GM21528 (cell line): Measurements from ENCODE around the gene C14orf93.

Experiments
- ATAC-seq: cut with Tn5 transposase; IDR thresholded peaks from one replicate; pipeline ENCODE4 v1.9.1; 2021; ENCODE audit warnings: mild to moderate bottlenecking, moderate library complexity; ENCODE audit not compliant: unreplicated experiment, low FRiP score

C14orf93 gene, protein sequence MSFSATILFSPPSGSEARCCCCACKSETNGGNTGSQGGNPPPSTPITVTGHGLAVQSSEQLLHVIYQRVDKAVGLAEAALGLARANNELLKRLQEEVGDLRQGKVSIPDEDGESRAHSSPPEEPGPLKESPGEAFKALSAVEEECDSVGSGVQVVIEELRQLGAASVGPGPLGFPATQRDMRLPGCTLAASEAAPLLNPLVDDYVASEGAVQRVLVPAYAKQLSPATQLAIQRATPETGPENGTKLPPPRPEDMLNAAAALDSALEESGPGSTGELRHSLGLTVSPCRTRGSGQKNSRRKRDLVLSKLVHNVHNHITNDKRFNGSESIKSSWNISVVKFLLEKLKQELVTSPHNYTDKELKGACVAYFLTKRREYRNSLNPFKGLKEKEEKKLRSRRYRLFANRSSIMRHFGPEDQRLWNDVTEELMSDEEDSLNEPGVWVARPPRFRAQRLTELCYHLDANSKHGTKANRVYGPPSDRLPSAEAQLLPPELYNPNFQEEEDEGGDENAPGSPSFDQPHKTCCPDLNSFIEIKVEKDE

DNA sequence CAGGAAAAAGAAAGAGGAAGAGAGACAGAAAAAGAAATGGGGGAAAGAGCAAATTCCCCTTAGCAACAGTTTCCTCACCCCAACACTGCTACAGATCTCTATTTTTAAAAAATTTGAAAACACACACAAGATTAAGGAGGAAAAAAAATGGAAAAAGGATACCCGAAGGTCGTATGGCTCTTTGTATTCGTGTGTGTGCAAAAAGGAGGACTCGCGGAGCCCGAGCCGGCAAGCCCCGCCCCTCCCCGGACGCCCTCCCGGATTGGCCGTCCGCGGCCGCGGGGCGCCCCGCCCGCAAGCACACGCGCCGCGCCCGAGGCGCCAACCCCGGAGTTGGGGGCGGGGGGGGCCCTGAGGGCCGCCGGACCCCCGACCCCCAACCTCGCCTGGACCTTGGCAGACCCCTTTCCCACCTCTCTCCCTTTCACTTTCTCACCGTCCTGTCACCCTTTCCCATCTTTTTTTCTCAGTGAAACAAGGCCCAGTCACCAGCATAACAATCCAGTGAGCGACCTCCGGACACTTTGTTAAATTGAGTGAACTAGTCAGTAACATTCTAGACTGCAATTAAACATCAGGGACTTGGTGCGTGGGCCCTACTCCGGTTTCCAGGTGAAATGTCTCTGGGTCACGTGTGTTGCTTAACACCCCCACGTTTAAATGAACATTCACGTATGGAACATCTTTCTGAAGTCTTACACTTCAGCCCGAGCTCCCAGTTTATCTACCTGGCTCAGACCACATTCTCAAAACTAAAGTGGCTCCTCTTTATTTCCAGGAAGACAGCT lies at the start of gene C14orf93:
C14orf93 (minus strand) TSS at position 205 of the 788 bp plus-strand sequence. CDS start 11,120 bp downstream, outside the sequence.
- ATAC-seq: no peak

DNA sequence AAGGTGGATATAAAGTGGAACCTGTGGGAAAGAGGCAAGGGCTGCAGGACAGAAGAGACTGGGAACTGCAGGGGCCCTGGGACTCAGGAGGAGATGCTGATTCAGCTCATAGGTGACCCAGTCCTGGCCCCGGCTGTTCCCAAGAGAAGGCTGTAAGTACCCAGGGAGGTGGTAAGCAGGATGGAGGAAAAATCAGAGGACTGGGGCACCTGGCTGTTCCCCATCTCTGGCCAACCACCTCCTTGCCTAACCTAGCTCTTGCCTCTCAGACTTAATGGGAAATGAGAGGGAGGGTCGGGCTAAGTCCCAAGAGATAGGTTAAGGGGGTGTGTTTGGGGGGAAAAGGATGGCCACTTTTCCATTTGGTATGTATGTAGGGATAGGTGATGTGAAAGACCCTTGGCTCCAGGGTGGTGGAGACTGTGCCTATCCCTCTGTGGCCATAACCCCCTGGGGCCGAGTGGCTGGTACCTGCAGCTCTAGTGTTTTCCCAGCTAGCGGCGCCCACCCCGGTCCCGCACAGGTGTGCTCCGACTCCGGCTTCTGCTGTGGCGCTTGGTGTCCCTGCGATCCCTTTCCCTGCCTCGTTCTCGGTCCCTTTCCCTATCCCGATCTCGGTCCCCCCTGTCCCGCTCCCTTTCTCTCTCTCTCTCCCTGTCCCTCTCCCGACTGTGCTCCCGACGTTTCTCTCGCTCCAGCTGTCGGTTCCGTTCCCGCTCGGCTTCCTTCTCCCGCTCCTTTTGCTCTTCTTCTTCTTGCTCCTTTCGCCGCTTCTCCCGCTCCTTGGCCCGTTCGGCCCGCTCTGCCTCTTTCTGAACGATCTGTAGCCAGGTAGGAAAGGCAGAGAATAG lies 48.9 kb upstream of the C14orf93 start:
- no peak for ATAC-seq

DNA sequence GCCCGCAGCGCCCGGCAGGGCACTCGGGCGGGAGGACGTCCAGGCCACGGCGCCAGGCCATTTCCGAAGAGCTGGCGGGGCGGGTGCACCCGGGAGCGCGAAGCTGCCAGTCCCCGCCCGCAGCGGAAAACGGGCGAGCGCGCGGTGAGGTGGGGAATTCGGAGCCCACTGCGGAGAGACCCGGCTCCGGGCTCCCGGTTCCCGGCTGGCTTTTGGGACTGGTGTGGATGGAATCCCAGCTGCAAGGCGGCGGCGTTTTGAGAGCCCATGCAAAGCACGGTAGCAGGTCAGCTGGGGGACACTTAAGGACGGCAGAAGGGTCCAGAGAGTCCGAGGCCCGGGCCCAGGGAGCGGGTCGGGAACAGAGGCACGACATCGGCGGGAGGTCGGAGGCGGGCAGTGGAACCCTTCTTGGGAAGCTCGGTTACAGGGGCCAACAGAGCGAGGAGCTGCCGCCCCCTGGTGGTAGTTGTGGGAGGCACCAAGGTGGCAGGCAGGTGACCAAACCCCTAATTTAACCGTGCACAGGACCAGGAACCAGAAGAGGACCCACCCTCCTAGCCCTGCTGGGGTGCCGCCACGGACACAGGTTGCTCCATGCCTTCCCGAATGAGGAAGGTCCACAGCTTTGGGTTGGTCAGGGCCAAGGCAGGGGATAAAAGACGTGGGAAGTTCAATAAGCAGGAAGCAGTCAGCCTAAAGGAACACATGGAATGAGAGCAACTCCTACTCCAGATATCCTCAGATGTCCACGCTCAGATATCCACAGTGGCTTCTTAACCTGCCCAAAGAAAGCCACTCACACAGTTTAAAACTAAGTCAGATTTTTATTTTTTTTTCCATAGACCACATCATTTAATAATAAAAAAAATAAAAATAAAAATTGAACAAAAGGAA lies 48.1 kb upstream of the C14orf93 start:
- ATAC-seq: peak; percentile 68

DNA sequence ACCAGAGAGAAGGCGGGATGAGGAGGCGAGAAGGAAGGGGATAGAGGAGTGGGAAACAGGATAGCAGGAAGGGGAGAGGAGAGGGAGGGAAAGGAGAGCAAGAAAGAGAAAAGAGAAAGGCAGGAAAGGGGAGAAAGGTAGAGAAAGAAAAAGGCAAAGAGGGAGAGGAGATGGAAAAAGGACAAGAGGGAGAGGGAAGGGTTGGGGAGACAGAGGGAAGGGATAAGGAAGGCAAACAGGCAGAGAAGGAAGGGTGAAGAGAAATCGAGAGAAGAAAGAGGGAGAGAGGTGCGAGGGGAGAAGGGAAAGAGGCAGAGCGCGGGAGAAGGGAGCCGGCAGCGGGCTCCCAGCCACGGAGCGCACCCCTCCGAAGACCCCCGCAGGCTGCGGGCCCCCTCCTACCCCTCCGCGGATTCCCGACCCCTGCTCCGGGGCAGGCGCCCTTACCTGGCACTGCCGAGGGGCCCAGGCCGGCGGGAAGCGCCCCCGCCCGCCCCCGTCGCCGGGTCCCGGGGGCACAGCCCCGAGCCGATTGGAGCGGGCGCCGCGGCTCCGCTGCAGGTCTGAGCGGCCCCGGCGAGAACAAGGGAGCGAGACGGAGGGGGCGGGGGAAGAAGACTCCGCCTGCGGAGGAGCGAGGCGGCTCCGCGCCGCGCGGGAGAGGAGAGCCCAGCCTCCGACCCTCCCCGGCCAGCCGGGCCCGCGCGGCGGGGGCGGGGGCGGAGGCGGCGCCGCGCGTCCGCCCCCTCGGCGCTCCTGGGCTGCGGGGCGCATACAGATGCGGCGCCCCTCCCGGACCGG lies 47.2 kb upstream of the C14orf93 start, which contains the start of gene CDH24:
CDH24 (minus strand) TSS at position 565 of the 801 bp plus-strand sequence. CDS start 1,787 bp downstream, outside the sequence.
- peak; percentile 52 for ATAC-seq

DNA sequence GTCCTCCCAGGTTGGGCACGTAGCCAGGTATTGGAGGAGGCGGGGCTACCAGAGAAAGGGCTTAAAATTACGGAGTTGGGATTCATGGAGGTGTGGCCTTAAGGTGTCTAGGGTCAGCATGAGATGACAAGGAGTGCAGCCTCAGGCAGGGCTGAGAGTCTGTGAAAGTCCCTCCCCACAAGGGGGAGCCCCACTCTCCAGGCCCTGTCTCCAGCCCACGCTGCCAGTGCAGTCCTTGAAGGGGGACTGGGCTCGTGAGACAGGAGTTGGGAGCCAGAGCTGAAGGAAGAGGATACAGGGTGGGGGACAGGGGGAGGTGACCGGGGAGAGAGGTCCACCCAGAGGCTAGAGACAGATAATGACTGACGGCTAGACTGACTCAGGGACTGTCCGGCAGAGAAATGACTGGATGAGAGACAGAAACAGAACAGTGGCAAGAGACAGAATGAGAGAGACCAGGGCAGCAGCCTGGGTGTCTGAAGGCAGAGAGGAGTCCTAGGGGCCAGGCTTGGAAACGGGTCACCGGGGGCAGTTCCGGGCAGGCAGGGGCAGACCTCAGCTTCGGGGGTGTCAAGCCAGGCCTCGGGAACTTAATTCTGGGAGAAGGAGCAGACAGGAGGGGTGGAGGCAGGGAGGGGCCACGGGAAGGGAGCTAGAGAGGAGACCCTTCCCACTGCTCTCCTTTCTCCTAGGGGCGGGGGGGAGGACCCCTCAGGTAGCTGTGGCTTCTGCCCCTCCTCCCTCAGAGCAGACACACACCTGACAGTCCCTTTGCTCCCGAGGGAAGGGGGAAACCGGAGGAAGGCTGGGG lies 46.4 kb upstream of the C14orf93 start:
- ATAC-seq: no peak

DNA sequence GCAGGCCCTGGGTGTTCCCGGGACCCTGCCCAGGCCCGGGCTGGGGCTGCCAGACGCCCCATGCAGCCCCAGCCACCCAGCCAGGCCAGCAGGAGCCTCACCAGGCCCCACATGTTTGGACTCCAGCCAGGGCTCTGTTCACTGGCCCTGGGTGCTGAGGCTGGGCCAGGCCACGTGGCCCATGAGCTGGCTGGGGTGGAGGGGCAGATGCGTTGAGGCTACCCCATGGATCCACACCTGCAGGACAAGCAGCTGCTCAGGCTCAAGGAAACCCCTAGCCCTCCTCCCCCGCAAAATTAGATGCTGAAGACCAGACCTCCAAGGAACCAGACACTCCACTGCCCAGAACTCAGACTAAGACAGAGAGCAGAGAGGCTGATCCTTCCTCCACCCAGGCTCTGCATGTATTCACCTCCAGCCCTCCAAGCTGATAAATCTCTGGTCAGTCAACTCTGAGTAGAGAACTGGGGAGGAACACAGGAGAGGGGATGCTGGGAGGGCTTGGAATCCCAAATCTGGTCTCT lies 45.7 kb upstream of the C14orf93 start:
- ATAC-seq: no peak

DNA sequence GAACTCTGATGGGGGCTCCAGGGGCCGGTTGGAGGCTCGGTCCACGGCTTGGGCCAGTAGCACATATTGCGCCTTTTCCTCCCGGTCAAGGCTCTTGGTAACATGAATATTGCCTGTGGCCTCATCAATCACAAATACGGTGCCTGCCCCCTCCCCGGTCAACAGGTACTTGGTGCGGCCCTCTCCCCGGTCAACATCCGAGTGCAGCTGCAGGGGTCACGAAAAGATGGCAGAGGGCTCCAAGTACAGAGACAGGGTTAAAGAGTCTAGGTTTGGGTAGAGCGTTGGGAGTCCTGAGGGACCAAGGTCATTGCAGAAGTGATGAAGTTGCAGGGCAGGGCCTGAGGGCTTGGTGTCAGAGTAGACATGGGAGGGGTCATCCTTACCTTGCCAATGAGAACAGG lies 45.2 kb upstream of the C14orf93 start:
- no peak for ATAC-seq

DNA sequence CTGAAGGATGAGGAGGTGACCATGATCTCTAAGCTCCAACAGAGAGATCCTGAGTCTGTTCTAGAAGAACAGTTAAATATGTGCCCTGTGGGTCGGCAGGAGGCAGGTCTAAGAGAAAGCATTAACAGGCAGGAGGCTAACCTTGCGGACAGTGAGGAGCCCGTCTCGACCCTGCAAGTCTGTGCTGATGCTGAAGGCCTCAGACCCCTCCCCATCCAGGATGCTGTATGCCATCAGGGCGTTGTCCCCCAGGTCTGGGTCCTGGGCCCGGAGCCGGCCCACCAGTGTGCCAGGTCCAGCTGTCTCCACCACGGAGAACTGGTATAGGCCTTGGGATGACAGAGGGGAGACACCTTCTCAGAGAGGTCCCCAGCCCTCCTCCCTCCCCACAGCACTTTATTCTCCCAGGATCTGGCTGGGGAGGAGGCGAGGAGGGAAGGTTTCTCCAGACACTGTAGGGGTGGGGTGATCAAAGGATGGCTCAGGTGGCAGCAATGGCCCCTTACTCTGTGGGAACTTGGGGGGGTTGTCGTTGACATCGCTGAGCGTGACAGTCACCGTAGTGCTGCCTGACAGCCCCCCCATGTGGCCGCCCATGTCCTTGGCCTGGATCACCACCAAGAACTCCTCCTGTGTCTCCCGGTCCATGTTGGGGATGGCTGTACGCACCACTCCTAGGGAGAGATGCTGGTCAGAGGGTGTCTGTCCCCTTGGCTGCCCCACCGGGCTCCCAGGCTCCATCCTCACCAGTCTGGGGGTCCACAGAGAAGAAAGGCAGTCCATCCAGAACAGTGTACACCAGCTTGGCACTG lies 44.3 kb upstream of the C14orf93 start:
- no peak for ATAC-seq

DNA sequence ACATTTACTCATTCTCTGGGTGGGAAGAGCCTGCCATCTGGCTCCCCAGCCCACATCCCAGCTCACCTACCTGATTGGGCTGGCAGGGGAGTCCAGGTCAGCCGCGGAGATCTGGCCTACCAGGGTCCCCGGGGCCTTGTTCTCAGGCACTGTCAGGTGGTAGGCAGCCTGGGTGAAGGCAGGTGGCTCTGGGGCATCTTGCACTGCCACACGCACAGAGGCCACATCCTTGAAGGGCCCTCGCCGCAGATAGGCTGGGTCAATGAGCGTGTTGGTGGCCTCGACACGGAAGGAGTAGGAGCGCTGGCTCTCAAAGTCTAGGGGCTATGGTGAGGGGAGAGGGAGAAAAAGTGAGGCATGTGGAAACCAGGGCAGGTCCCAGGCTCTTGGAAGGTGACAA lies 43.5 kb upstream of the C14orf93 start:
- ATAC-seq: no peak

DNA sequence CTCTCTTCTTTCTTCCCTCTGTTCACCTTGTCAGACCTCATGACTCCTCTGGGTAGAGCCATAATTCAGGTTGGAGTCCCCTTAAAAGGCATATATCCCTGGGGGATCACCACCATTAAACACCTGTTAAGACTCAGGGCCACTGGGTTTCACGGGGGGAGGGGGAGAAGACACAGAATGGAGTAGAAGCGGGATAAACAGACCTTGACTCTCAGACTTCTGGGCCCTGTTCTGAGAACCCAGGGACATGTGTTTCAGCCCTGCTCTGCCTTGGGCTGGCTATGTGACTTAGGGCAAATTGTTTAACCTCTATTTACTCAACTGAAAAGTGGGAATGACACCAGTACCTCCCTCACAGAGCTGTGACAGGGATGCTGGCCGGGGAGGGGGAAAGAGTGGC lies 42.7 kb upstream of the C14orf93 start:
- no peak for ATAC-seq

DNA sequence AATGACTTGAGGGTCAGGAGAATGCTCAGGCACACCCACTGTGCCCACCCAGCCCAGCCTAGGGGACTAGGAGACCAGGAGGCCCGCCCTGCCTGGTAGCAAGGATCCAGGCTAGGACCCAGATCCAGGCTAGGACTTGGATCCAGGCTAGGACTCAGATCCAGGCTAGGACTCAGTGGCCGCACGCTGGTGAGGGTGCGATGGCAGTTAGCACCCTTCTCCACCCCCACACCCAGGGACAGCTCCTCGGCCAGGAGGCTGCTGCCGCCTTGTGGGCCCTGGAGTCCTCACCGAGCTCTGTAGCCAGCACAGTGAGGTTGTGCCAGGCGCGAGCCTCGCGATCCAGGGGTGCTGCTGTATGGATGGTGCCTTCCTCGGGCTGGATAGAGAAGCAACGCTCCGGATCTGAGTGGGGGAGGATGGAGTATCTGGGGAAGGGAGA lies 42.3 kb upstream of the C14orf93 start:
- ATAC-seq: no peak

DNA sequence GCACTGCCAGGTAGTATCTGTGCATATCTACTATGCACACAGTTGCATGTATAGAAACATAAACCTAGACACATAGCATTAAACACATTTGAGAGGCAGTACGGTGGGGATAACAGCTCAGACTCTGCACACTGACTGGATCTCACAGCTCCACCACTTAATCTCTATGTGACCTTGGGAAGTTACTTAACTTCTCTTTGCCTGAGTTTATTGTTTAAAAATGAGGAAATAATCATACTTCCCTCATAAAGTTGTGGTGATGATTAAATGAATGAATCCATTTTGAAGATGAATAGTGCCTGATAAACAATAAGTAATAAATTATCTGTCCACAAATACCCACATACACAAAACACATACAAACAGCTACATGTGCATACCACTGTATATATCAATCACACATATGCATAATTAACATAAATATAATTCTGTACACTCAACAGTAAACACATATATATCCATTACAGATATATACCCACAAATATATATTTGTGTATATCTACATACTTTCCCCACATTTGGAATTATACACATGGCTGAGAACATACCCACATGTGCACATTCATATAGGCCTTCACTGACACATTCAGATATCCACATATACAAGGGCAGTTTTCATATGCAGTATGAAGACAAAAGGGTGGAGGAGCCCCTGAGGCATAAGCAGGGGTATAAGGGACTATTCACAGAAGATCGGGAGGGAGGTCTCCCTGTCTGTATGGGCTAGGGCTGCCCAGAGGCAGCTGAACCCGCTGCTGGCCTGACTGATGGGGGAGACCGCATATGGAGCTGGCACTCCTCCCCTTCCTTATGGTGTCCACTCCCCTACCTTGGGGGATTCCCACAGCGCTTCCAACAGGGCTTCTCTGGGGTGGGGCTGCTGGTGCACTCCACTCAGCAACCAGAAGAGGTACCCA lies 41.5 kb upstream of the C14orf93 start:
- ATAC-seq: no peak

DNA sequence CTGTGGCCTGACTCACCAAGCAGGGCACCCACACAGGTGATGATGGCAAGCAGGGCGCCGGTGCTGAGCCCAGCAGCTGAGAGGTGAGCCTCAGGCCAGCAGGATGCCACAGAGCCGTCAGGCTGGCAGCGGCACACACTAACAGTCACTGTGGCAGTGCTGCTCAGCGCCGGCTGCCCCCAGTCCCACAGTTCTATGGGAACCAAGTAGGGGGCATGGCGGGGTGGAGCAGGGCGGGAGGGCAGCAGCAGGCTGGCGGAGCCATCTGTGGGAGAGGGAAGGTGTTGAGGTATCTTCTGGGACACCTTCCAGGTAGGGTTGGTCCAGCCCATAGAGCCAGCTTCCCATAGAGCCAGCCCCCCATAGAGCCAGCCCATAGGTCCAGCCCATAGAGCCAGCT lies 39.1 kb upstream of the C14orf93 start:
- ATAC-seq: no peak

DNA sequence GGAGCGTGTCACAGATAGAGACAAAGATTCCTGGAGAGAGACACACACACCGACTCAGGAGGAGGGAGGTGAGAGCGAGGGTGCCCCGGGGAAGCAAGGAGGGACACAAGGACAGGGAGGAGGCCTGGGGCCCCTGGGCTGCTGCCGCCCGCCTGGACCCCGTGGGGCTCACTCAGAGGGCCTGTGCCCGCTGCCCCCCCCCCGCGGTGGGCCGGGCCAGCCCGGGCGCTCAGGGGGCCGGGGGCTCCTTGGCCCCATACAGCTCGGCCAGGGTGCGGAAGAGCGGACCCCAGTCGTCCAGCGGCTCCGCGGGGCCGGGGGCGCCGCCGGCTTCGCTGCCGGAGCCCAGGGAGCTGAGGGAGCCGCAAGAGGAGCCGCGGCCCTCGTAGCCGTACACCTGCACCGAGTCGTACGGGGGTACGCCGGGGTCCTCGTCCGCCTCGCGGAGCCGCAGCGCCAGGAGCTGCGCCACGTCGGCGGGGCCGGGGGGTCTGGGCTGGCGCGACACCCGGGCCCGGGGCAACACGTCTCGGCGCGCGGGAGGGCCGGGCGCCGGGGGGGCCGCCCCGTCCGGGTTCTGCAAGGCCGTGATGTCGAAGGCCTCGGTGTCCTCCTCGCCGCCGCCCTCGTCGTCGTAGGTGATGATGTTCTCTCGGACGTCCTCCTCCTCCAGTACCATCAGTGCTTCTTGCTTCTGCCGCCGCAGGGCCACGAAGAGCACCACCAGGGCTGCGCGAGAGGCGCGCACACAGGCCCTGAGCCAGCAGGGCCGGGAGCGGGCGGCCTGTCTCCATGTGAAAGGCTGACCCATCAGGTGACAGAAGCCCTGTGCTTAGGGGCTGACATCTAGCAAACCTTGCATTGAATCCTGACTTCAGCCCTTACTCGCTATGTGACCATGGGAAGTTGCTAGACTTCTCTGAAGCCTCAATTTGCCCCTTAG lies 38.1 kb upstream of the C14orf93 start:
- ATAC-seq: no peak
